Coronary artery (tissue), 2 donors: ENCODE measurements around the gene RFX3.

Experiments used
- DNase-seq: peaks from one replicate; pipeline ENCODE4 v3.0.0-alpha.2; 2017; ENCODE audit warnings: low spot score
- H3K27ac ChIP-seq, 2 donors: fragments of 200-600 bp; sonication (generic); one replicate each; pipeline ENCODE4 v1.5.1; 2016 to 2019
- H3K4me3 ChIP-seq: fragments of 200-600 bp; sonication (generic); 2 replicates; pipeline ENCODE4 v1.5.1; 2016; ENCODE audit warnings: mild to moderate bottlenecking, moderate library complexity
- CTCF ChIP-seq: fragments of 200-600 bp; sonication (generic); IDR thresholded peaks from one replicate; pipeline ENCODE4 v1.5.1; 2019; ENCODE audit warnings: antibody characterized with exemption

The RFX3 gene

GRCh38 chr9:3508078-3508431 lies 17.7 kb downstream of the RFX3 start:
- H3K27ac ChIP-seq = no peak overlapping the region
- no peak for TF ChIP-seq CTCF
- DNase-seq = no peak
- no peak overlapping the region for H3K4me3 ChIP-seq

GRCh38 chr9:3507395-3508077 lies 18.3 kb downstream of the RFX3 start:
- DNase-seq = no peak
- no peak for TF ChIP-seq CTCF
- Histone ChIP-seq H3K4me3 (no peak overlapping the region), H3K27ac (peak overlapping the region in 1 of 2 donors; percentile 1)

GRCh38 chr9:3506164-3506563 lies 19.6 kb downstream of the RFX3 start:
- no peak for DNase-seq
- Histone ChIP-seq H3K4me3 (no peak overlapping the region), H3K27ac (no peak overlapping the region)
- no peak for TF ChIP-seq CTCF

GRCh38 chr9:3502560-3503398 lies 23.0 kb downstream of the RFX3 start:
- H3K27ac ChIP-seq = no peak overlapping the region
- no peak for DNase-seq
- no peak for TF ChIP-seq CTCF
- H3K4me3 ChIP-seq = no peak overlapping the region

GRCh38 chr9:3500044-3500443 lies 25.8 kb downstream of the RFX3 start:
- Histone ChIP-seq H3K27ac (no peak overlapping the region), H3K4me3 (no peak overlapping the region)
- TF ChIP-seq CTCF = no peak
- DNase-seq = no peak

GRCh38 chr9:3498691-3499090 lies 27.1 kb downstream of the RFX3 start:
- TF ChIP-seq CTCF = no peak
- H3K4me3 ChIP-seq = no peak overlapping the region
- H3K27ac ChIP-seq = no peak overlapping the region
- DNase-seq = no peak

- Histone ChIP-seq H3K27ac (no peak overlapping the region), H3K4me3 (no peak overlapping the region)
- TF ChIP-seq CTCF = no peak
- no peak for DNase-seq
Measured at GRCh38 chr9:3497857-3498256, 27.9 kb downstream of the RFX3 start.
